GM12878 (cell line): Measurements from ENCODE around the gene CACNG4. TPM values are rescaled to one million over a fixed set of nuclear protein-coding genes. Genes with fewer than 3 reads are reported as not detected.

Experiments
- ATAC-seq: fragments of 200-7000 bp; cut with Tn5 transposase; 3 replicates; pipeline ENCODE4 v1.9.1; 2020; ENCODE audit warnings: mild to moderate bottlenecking, moderate library complexity
- BruUV-seq: library from RNA; stranded (reverse); fragments of 400-500 nt; replicated peaks from 2 replicates; lab custom pipeline; 2021; lab: Mats Ljungman, UMichigan
- CTCF ChIA-PET: fragments of 300-600 bp; sonication (Branson Sonifier 250); formaldehyde crosslinking; extraction: SDS; loops from one replicate; lab custom pipeline; 2021; ENCODE audit warnings: inconsistent platforms; lab: Yijun Ruan, JAX
- POLR2A ChIA-PET: fragments of 350-600 bp; formaldehyde crosslinking; extraction: SDS; loops from one replicate; lab custom pipeline; 2021; ENCODE audit warnings: inconsistent platforms; lab: Charles Lee
- RAD21 ChIA-PET: fragments of 300-600 bp; sonication (Branson Sonifier 250); formaldehyde crosslinking; loops from one replicate; lab custom pipeline; 2023; ENCODE audit warnings: antibody characterized with exemption; ENCODE audit not compliant: unreplicated experiment; lab: Charles Lee
- SMC1A ChIA-PET: fragments of 300-600 bp; sonication (Branson Sonifier 250); formaldehyde crosslinking; loops from one replicate; lab custom pipeline; 2023; ENCODE audit not compliant: unreplicated experiment, uncharacterized antibody; lab: Charles Lee
- DNase-seq: peaks from one replicate; pipeline ENCODE4 v3.0.0-alpha.2; 2011; ENCODE audit warnings: low read depth, low spot score
- FAIRE-seq: peaks from 3 replicates; lab custom pipeline; 2011; peaks lifted over from hg19 to GRCh38; lab: Jason Lieb, UNC
- H2AFZ ChIP-seq: 2 replicates; pipeline ENCODE4 v1.6.0; 2011; ENCODE audit warnings: low read depth, low read length, control low read depth; ENCODE audit not compliant: control insufficient read depth
- H3K27ac ChIP-seq: 2 replicates; pipeline ENCODE4 v1.5.1; 2011; ENCODE audit warnings: control low read depth; ENCODE audit not compliant: control insufficient read depth, insufficient read depth
- H3K27me3 ChIP-seq, 2 experiments: replicated peaks in 1 of 2; 2 replicates each; pipeline versions ENCODE4 v1.6.0 to v1.6.1; 2011; ENCODE audit warnings: low read length in 1 of 2; ENCODE audit not compliant: control insufficient read depth in 2 of 2, insufficient read depth in 2 of 2
- H3K36me3 ChIP-seq, 2 experiments: 2 replicates each; pipeline ENCODE4 v1.5.1; 2011; ENCODE audit warnings: low read length in 1 of 2; ENCODE audit not compliant: control insufficient read depth in 2 of 2, insufficient read depth in 2 of 2
- H3K4me1 ChIP-seq: 2 replicates; pipeline ENCODE4 v1.6.1; 2011; ENCODE audit warnings: mild to moderate bottlenecking, low read length, moderate library complexity, mixed read lengths; ENCODE audit not compliant: control insufficient read depth, insufficient read depth
- H3K4me2 ChIP-seq: 2 replicates; pipeline ENCODE4 v1.6.0; 2011; ENCODE audit warnings: control low read depth; ENCODE audit not compliant: control insufficient read depth, insufficient read depth
- H3K4me3 ChIP-seq: fragments of 200-600 bp; sonication (generic); 2 replicates; pipeline ENCODE4 v1.5.1; 2016
- H3K79me2 ChIP-seq: 2 replicates; pipeline ENCODE4 v1.6.0; 2011; ENCODE audit warnings: low read length; ENCODE audit not compliant: control insufficient read depth, insufficient read depth
- H3K9ac ChIP-seq: 2 replicates; pipeline ENCODE4 v1.8.0; 2011; ENCODE audit warnings: low read length, control low read depth, mixed read lengths; ENCODE audit not compliant: control insufficient read depth, insufficient read depth
- H3K9me3 ChIP-seq: replicated peaks from 3 replicates; pipeline ENCODE4 v1.5.1; 2011; ENCODE audit warnings: mild to moderate bottlenecking, low read length; ENCODE audit not compliant: control insufficient read depth, insufficient read depth
- H4K20me1 ChIP-seq: 2 replicates; pipeline ENCODE4 v1.6.0; 2011; ENCODE audit not compliant: control insufficient read depth, insufficient read depth
- EP300 ChIP-seq, 2 experiments: fragments of 150-350 bp in 1 of 2; IDR thresholded peaks; 2 replicates each; pipeline ENCODE4 v1.6.1; 2011 to 2012; ENCODE audit warnings: low read depth in 2 of 2, low read length in 2 of 2, borderline replicate concordance in 1 of 2, improper control_type of control experiment in 1 of 2, inconsistent platforms in 1 of 2; ENCODE audit not compliant: control insufficient read depth in 1 of 2
- FOS ChIP-seq: IDR thresholded peaks from 3 replicates; pipeline ENCODE4 v1.6.1; 2011; ENCODE audit warnings: borderline replicate concordance; ENCODE audit not compliant: insufficient read length; ENCODE audit errors: extremely low read depth
- IKZF2 ChIP-seq, 2 experiments: fragments of 450-650 bp; IDR thresholded peaks; 2 replicates each; pipeline ENCODE4 v1.6.1; 2017; ENCODE audit warnings: mild to moderate bottlenecking in 2 of 2, moderate library complexity in 2 of 2
- NBN ChIP-seq: fragments of 450-650 bp; IDR thresholded peaks from 2 replicates; pipeline ENCODE4 v1.6.1; 2016
- NFYA ChIP-seq: IDR thresholded peaks from 2 replicates; pipeline ENCODE4 v1.6.1; 2011; ENCODE audit warnings: low read depth, mild to moderate bottlenecking, low read length, improper control_type of control experiment, borderline replicate concordance
- NRF1 ChIP-seq: conservative IDR thresholded peaks from 2 replicates; pipeline ENCODE4 v1.6.1; 2011; ENCODE audit warnings: mild to moderate bottlenecking, low read depth, low read length, improper control_type of control experiment
- STAT3 ChIP-seq: IDR thresholded peaks from 2 replicates; pipeline ENCODE4 v1.6.1; 2011; ENCODE audit warnings: low read depth, low read length, improper control_type of control experiment
- WGBS: methylation state at CpG from one replicate; pipeline ENCODE4 v1.1.6; 2016; ENCODE audit warnings: low lambda C conversion rate; ENCODE audit not compliant: insufficient replicate concordance, insufficient coverage; ENCODE audit errors: missing lambda C conversion rate; 5-methylcytosine and 5-hydroxymethylcytosine counted together
- in situ Hi-C: fragments of 300-500 bp; cut with MboI; formaldehyde crosslinking; loops from 9 replicates; pipeline ENCODE4 v1.14.3; 2018; ENCODE audit warnings: mixed read lengths
- intact Hi-C: fragments of 100-400 bp; cut with micrococcal nuclease; formaldehyde crosslinking; loops from one replicate; pipeline ENCODE4 v1.14.2; 2022; ENCODE audit not compliant: unreplicated experiment
- polyA plus RNA-seq, 11 experiments: library from polyadenylated mRNA; depleted of rRNA in 4 of 11; unstranded in 6 of 11; stranded (reverse) in 5 of 11; fragments of >200 nt; fragmentation: Nextera tagmentation in 4 of 11; fragmentation: Illumina TruSeq in 1 of 11; extraction: Ambion mirVana in 4 of 11; extraction: Trizol in 1 of 11; gene quantifications; 1 replicate in 1 of 11; 2 replicates in 10 of 11; pipeline versions ENCODE4 v1.2.1 to v1.2.3, GENCODE V29; 2011 to 2016; ENCODE audit warnings: inconsistent platforms in 2 of 11, missing spikeins in 2 of 11, low read depth in 1 of 11
- total RNA-seq, 4 experiments: library from RNA; depleted of rRNA in 3 of 4; stranded (reverse); fragments of >200 nt in 3 of 4; fragmentation: Illumina TruSeq in 1 of 4; extraction: Trizol in 1 of 4; gene quantifications; 2 replicates each; pipeline versions ENCODE4 v1.2.1 to v1.2.3, GENCODE V29; 2013 to 2021
- TF ChIP-seq, protein P1 (sequence below): fragments of 450-650 bp; IDR thresholded peaks from 2 replicates; pipeline ENCODE4 v1.6.1; 2017; ENCODE audit warnings: mild to moderate bottlenecking
- TF ChIP-seq, protein P2 (sequence below): fragments of 450-650 bp; IDR thresholded peaks from 2 replicates; pipeline ENCODE4 v1.6.1; 2017; ENCODE audit warnings: mild to moderate bottlenecking, moderate library complexity
- TF ChIP-seq, protein P3 (sequence below): fragments of 450-650 bp; IDR thresholded peaks from 2 replicates; pipeline ENCODE4 v1.6.1; 2018; ENCODE audit warnings: borderline replicate concordance, mild to moderate bottlenecking; ENCODE audit not compliant: partially characterized antibody

Gene CACNG4
- total and polyA plus RNA-seq, 10 of the 15 experiments (the other 5 are each of a cell fraction or from before 2014, with no cell fraction given): 0.08 TPM; not detected in 8

DNA sequence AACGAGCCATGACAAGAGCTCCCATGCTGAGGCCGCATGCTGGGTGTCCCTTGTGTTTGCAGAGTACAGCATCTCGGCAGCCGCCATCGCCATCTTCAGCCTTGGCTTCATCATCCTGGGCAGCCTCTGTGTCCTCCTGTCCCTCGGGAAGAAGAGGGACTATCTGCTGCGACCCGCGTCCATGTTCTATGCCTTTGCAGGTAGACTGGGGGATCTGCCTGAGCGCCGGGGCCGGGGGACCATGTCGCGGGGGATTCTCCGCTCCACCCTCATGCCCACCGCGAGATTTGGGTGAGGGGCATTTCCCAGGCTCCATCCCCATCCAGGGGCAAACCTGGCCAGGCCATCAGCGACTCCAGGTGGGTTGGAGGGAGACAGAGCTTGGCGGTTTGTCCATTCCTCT is 90.5 kb downstream of the CACNG4 start:
- ChIA-PET CTCF (no interaction called here), RAD21 (no interaction called here)
- Histone ChIP-seq H3K4me1 (peaks cover 7% of the 10 kb centered on the region), H3K79me2 (no peaks in the 10 kb centered on the region), H2AFZ (no peak overlapping the region), H3K4me2 (no peak overlapping the region), H3K4me3 (no peak overlapping the region)
- BruUV-seq: no TSS peak
- in situ Hi-C loops: no loop called here
- TF ChIP-seq, protein P1, sequence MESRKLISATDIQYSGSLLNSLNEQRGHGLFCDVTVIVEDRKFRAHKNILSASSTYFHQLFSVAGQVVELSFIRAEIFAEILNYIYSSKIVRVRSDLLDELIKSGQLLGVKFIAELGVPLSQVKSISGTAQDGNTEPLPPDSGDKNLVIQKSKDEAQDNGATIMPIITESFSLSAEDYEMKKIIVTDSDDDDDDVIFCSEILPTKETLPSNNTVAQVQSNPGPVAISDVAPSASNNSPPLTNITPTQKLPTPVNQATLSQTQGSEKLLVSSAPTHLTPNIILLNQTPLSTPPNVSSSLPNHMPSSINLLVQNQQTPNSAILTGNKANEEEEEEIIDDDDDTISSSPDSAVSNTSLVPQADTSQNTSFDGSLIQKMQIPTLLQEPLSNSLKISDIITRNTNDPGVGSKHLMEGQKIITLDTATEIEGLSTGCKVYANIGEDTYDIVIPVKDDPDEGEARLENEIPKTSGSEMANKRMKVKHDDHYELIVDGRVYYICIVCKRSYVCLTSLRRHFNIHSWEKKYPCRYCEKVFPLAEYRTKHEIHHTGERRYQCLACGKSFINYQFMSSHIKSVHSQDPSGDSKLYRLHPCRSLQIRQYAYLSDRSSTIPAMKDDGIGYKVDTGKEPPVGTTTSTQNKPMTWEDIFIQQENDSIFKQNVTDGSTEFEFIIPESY: no peak
- no peak for TF ChIP-seq NRF1
- no peak for TF ChIP-seq EP300 (IDR thresholded peaks at IDR 0.05; ENCODE audit: borderline replicate concordance in 1 of 2, control insufficient read depth in 1 of 2, low read depth in 2 of 2, low read length in 2 of 2)
- TF ChIP-seq NFYA: no peak
- TF ChIP-seq FOS: no peak
- TF ChIP-seq, protein P2, sequence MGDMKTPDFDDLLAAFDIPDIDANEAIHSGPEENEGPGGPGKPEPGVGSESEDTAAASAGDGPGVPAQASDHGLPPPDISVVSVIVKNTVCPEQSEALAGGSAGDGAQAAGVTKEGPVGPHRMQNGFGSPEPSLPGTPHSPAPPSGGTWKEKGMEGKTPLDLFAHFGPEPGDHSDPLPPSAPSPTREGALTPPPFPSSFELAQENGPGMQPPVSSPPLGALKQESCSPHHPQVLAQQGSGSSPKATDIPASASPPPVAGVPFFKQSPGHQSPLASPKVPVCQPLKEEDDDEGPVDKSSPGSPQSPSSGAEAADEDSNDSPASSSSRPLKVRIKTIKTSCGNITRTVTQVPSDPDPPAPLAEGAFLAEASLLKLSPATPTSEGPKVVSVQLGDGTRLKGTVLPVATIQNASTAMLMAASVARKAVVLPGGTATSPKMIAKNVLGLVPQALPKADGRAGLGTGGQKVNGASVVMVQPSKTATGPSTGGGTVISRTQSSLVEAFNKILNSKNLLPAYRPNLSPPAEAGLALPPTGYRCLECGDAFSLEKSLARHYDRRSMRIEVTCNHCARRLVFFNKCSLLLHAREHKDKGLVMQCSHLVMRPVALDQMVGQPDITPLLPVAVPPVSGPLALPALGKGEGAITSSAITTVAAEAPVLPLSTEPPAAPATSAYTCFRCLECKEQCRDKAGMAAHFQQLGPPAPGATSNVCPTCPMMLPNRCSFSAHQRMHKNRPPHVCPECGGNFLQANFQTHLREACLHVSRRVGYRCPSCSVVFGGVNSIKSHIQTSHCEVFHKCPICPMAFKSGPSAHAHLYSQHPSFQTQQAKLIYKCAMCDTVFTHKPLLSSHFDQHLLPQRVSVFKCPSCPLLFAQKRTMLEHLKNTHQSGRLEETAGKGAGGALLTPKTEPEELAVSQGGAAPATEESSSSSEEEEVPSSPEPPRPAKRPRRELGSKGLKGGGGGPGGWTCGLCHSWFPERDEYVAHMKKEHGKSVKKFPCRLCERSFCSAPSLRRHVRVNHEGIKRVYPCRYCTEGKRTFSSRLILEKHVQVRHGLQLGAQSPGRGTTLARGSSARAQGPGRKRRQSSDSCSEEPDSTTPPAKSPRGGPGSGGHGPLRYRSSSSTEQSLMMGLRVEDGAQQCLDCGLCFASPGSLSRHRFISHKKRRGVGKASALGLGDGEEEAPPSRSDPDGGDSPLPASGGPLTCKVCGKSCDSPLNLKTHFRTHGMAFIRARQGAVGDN: no peak
- no peak for TF ChIP-seq IKZF2 (IDR thresholded peaks at IDR 0.05)
- TF ChIP-seq STAT3: no peak
- TF ChIP-seq NBN: no peak
- TF ChIP-seq, protein P3, sequence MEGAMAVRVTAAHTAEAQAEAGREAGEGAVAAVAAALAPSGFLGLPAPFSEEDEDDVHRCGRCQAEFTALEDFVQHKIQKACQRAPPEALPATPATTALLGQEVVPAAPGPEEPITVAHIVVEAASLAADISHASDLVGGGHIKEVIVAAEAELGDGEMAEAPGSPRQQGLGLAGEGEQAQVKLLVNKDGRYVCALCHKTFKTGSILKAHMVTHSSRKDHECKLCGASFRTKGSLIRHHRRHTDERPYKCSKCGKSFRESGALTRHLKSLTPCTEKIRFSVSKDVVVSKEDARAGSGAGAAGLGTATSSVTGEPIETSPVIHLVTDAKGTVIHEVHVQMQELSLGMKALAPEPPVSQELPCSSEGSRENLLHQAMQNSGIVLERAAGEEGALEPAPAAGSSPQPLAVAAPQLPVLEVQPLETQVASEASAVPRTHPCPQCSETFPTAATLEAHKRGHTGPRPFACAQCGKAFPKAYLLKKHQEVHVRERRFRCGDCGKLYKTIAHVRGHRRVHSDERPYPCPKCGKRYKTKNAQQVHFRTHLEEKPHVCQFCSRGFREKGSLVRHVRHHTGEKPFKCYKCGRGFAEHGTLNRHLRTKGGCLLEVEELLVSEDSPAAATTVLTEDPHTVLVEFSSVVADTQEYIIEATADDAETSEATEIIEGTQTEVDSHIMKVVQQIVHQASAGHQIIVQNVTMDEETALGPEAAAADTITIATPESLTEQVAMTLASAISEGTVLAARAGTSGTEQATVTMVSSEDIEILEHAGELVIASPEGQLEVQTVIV: no peak
- TF ChIP-seq, all 136 proteins: peak for 0
- FAIRE-seq: no peak
- no peak for ATAC-seq
- H3K36me3 ChIP-seq: no peaks in the 10 kb centered on the region
- ChIA-PET POLR2A (no interaction called here), SMC1A (no interaction called here)
- H3K9me3 ChIP-seq: no peaks in the 10 kb centered on the region
- no peak overlapping the region for H3K9ac ChIP-seq
- no peak for DNase-seq
- no peaks in the 10 kb centered on the region for H3K27me3 ChIP-seq
- no peak overlapping the region for H3K27ac ChIP-seq
- intact Hi-C loops: no loop called here
- WGBS: 85% methylated on average over 19 of the region's 19 CpGs
- no peaks in the 10 kb centered on the region for H4K20me1 ChIP-seq
